HepG2 (cell line): ENCODE data around the gene PERP. TPM values are rescaled to one million over a fixed set of nuclear protein-coding genes. Genes with fewer than 3 reads are reported as not detected.

Experiments used
- ATF4 ChIP-seq, 2 experiments: fragments of 450-650 bp in 1 of 2; sonication (generic) in 1 of 2; formaldehyde crosslinking; IDR thresholded peaks; 2 replicates each; pipeline versions ENCODE4 v1.5.0 to v1.8.0; 2020 to 2022; ENCODE audit warnings: mild to moderate bottlenecking in 1 of 2, missing genetic modification reagents in 1 of 2
- CERS6 ChIP-seq: sonication (generic); formaldehyde crosslinking; IDR thresholded peaks from 2 replicates; pipeline ENCODE4 v1.5.0; 2020; ENCODE audit warnings: missing genetic modification reagents
- FOXK2 ChIP-seq: fragments of 450-650 bp; IDR thresholded peaks from 2 replicates; pipeline ENCODE4 v1.6.1; 2016
- GLI4 ChIP-seq: sonication (generic); formaldehyde crosslinking; IDR thresholded peaks from 2 replicates; pipeline ENCODE4 v1.5.1; 2020; ENCODE audit warnings: missing genetic modification reagents, mild to moderate bottlenecking, moderate library complexity, borderline replicate concordance
- HHEX ChIP-seq: IDR thresholded peaks from 2 replicates; pipeline ENCODE4 v1.6.1; 2016; ENCODE audit warnings: control low read depth
- MATR3 ChIP-seq: sonication (generic); formaldehyde crosslinking; IDR thresholded peaks from 2 replicates; pipeline ENCODE4 v1.4.0; 2020; ENCODE audit warnings: missing genetic modification reagents
- MEF2D ChIP-seq: sonication (generic); formaldehyde crosslinking; IDR thresholded peaks from 2 replicates; pipeline ENCODE4 v1.5.1; 2020; ENCODE audit warnings: mild to moderate bottlenecking, missing genetic modification reagents
- PHF8 ChIP-seq: sonication (generic); formaldehyde crosslinking; IDR thresholded peaks from 2 replicates; pipeline ENCODE4 v1.5.0; 2020; ENCODE audit warnings: missing genetic modification reagents
- REST ChIP-seq, 2 experiments: IDR thresholded peaks; 2 replicates each; pipeline ENCODE4 v1.6.1; 2011 to 2012; ENCODE audit warnings: low read length in 2 of 2, borderline replicate concordance in 1 of 2, low read depth in 1 of 2, mild to moderate bottlenecking in 1 of 2, moderate library complexity in 1 of 2
- RFXAP ChIP-seq: sonication (generic); formaldehyde crosslinking; IDR thresholded peaks from 2 replicates; pipeline ENCODE4 v1.4.0; 2020; ENCODE audit warnings: missing genetic modification reagents, borderline replicate concordance
- RNF2 ChIP-seq: fragments of 450-650 bp; conservative IDR thresholded peaks from 2 replicates; pipeline ENCODE4 v1.6.1; 2016; ENCODE audit warnings: low read depth
- SNAPC5 ChIP-seq: sonication (generic); formaldehyde crosslinking; IDR thresholded peaks from 2 replicates; pipeline ENCODE4 v1.8.1; 2023; ENCODE audit warnings: mild to moderate bottlenecking, missing genetic modification reagents, borderline replicate concordance
- STAG1 ChIP-seq: sonication (generic); formaldehyde crosslinking; IDR thresholded peaks from 2 replicates; pipeline ENCODE4 v1.4.0; 2020; ENCODE audit warnings: missing genetic modification reagents
- TBX2 ChIP-seq: sonication (generic); formaldehyde crosslinking; IDR thresholded peaks from 2 replicates; pipeline ENCODE4 v1.5.0; 2020; ENCODE audit warnings: missing genetic modification reagents, mild to moderate bottlenecking, borderline replicate concordance
- TEAD2 ChIP-seq: sonication (generic); formaldehyde crosslinking; IDR thresholded peaks from 2 replicates; pipeline ENCODE4 v1.9.0; 2021; ENCODE audit warnings: missing genetic modification reagents
- TOE1 ChIP-seq: sonication (generic); formaldehyde crosslinking; IDR thresholded peaks from 2 replicates; pipeline ENCODE4 v1.4.0; 2020; ENCODE audit warnings: mild to moderate bottlenecking, missing genetic modification reagents
- ZNF281 ChIP-seq: sonication (generic); formaldehyde crosslinking; IDR thresholded peaks from 2 replicates; pipeline ENCODE4 v1.4.0; 2020; ENCODE audit warnings: missing genetic modification reagents, borderline replicate concordance
- ZNF784 ChIP-seq: sonication (generic); formaldehyde crosslinking; IDR thresholded peaks from 2 replicates; pipeline ENCODE4 v1.5.1; 2020; ENCODE audit warnings: missing genetic modification reagents, mild to moderate bottlenecking, borderline replicate concordance
- ZSCAN20 ChIP-seq: sonication (generic); formaldehyde crosslinking; IDR thresholded peaks from 2 replicates; pipeline ENCODE4 v1.4.0; 2020; ENCODE audit warnings: missing genetic modification reagents, mild to moderate bottlenecking, borderline replicate concordance
- polyA plus RNA-seq, 8 experiments: library from polyadenylated mRNA; depleted of rRNA in 3 of 8; stranded (reverse) in 7 of 8; unstranded in 1 of 8; fragments of >200 nt; fragmentation: Illumina TruSeq in 4 of 8; extraction: Trizol in 4 of 8; gene quantifications; 2 replicates each; pipeline versions ENCODE4 v1.2.1 to v1.2.3, GENCODE V29; 2011 to 2016; ENCODE audit warnings: low read depth in 4 of 8, missing spikeins in 1 of 8, mixed read lengths in 1 of 8; ENCODE audit not compliant: insufficient read depth in 1 of 8
- total RNA-seq, 5 experiments: library from RNA; depleted of rRNA; stranded (reverse); fragments of >200 nt; fragmentation: Illumina TruSeq; extraction: Trizol; gene quantifications; 2 replicates each; pipeline ENCODE4 v1.2.3, GENCODE V29; 2016; ENCODE audit warnings: low read depth in 1 of 5

The PERP gene
- total and polyA plus RNA-seq, 2 of the 13 experiments (the other 11 are each of a cell fraction or from before 2014, with no cell fraction given) = 26.0 to 53.0 TPM

GRCh38 chr6:138084904-138085838, 22.0 kb downstream of the PERP start (continued):
- TF ChIP-seq GLI4 = no peak; the same call in 1 of the 2 replicates
- TF ChIP-seq MATR3 (CRISPR knock-in tag) = no peak
- peak; percentile 46; the same call in 1 of the 2 replicates for TF ChIP-seq HHEX (CRISPR knock-in tag)
- no peak for TF ChIP-seq RNF2
- no peak for TF ChIP-seq TOE1 (CRISPR knock-in tag)
- TF ChIP-seq ZNF784 = no peak; the same call in 1 of the 2 replicates
- TF ChIP-seq FOXK2 = peak; percentile 61; the same call in 1 of the 2 replicates
- TF ChIP-seq MEF2D = peak; percentile 84
- no peak for TF ChIP-seq STAG1 (CRISPR knock-in tag)
- TF ChIP-seq CERS6 (CRISPR knock-in tag) = no peak
- peak in 1 of 2 experiments; percentile 55; a peak in 1 of 4 replicates for TF ChIP-seq REST (IDR thresholded peaks at IDR 0.05; ENCODE audit: borderline replicate concordance in 1 of 2, low read depth in 1 of 2, low read length in 2 of 2)
- no peak; the same call in 1 of the 2 replicates for TF ChIP-seq RFXAP (CRISPR knock-in tag)
- TF ChIP-seq ZSCAN20 (CRISPR knock-in tag) = 0 out of 2 replicates have a peak, but pooled peaks have one; percentile 42
- TF ChIP-seq ATF4 (CRISPR knock-in tag; IDR thresholded peaks at IDR 0.05) = peak in 1 of 2 experiments; percentile 84; a peak in 2 of 4 replicates
- TF ChIP-seq SNAPC5 (CRISPR knock-in tag) = no peak
- TF ChIP-seq PHF8 (CRISPR knock-in tag) = no peak
- peak; percentile 64; the same call in 1 of the 2 replicates for TF ChIP-seq TBX2 (CRISPR knock-in tag)
- TF ChIP-seq ZNF281 (CRISPR knock-in tag) = peak; percentile 31; the same call in 1 of the 2 replicates
- no peak for TF ChIP-seq TEAD2
